ENCODE results near the gene RNF186.

Gene RNF186

GRCh38 chr1:19845555-19845954, 30.5 kb upstream of the RNF186 start:
- Histone ChIP-seq H3K79me2 (ENCODE audit: control insufficient read depth, low read length) (no peaks in the 10 kb centered on the region), H3K9me3 (ENCODE audit: control insufficient read depth, insufficient read depth, low read length) (no peaks in the 10 kb centered on the region), H3K36me3 (ENCODE audit: control insufficient read depth, low read length) (no peaks in the 10 kb centered on the region), H3K4me1 (ENCODE audit: control insufficient read depth, low read length) (no peaks in the 10 kb centered on the region), H3K27me3 (ENCODE audit: control insufficient read depth, low read length) (peaks cover 10% of the 10 kb centered on the region), H3K4me3 (ENCODE audit: low read length) (no peak overlapping the region), H3K27ac (ENCODE audit: low read depth, low read length) (no peak overlapping the region), H3K4me2 (ENCODE audit: low read length) (no peak overlapping the region), H3F3A (ENCODE audit: control insufficient read depth, insufficient read depth) (no peaks in the 10 kb centered on the region), H4K20me1 (ENCODE audit: control insufficient read depth, insufficient read depth, low read depth, low read length) (no peaks in the 10 kb centered on the region), H3K9me2 (replicated peaks; ENCODE audit: control insufficient read depth, low read length) (no peaks in the 10 kb centered on the region)
- TF ChIP-seq EZH2phosphoT487 (IDR thresholded peaks at IDR 0.05; ENCODE audit: borderline replicate concordance, low read length) = no peak
- no peak for TF ChIP-seq CTCF (IDR thresholded peaks at IDR 0.05; ENCODE audit: low read depth, low read length, poor library complexity, severe bottlenecking)

- Histone ChIP-seq H3K27ac (ENCODE audit: low read depth, low read length) (no peak overlapping the region), H3K4me1 (ENCODE audit: control insufficient read depth, low read length) (no peaks in the 10 kb centered on the region), H3K79me2 (ENCODE audit: control insufficient read depth, low read length) (no peaks in the 10 kb centered on the region), H3K36me3 (ENCODE audit: control insufficient read depth, low read length) (no peaks in the 10 kb centered on the region), H3K9me2 (replicated peaks; ENCODE audit: control insufficient read depth, low read length) (no peaks in the 10 kb centered on the region), H3K9me3 (ENCODE audit: control insufficient read depth, insufficient read depth, low read length) (no peaks in the 10 kb centered on the region), H3K27me3 (ENCODE audit: control insufficient read depth, low read length) (peaks cover 10% of the 10 kb centered on the region), H3F3A (ENCODE audit: control insufficient read depth, insufficient read depth) (no peaks in the 10 kb centered on the region), H3K4me2 (ENCODE audit: low read length) (no peak overlapping the region), H4K20me1 (ENCODE audit: control insufficient read depth, insufficient read depth, low read depth, low read length) (no peaks in the 10 kb centered on the region), H3K4me3 (ENCODE audit: low read length) (no peak overlapping the region)
- TF ChIP-seq EZH2phosphoT487 (IDR thresholded peaks at IDR 0.05; ENCODE audit: borderline replicate concordance, low read length) (no peak), CTCF (IDR thresholded peaks at IDR 0.05; ENCODE audit: low read depth, low read length, poor library complexity, severe bottlenecking) (no peak)
These were observed 29.8 kb upstream of the RNF186 start for GRCh38 chr1:19844731-19845495.

GRCh38 chr1:19840228-19840627, 25.1 kb upstream of the RNF186 start:
- TF ChIP-seq EZH2phosphoT487 (IDR thresholded peaks at IDR 0.05; ENCODE audit: borderline replicate concordance, low read length) (no peak), CTCF (IDR thresholded peaks at IDR 0.05; ENCODE audit: low read depth, low read length, poor library complexity, severe bottlenecking) (no peak)
- no peak overlapping the region for H3K4me3 ChIP-seq (ENCODE audit: low read length)
- no peaks in the 10 kb centered on the region for H4K20me1 ChIP-seq (ENCODE audit: control insufficient read depth, insufficient read depth, low read depth, low read length)

More at GRCh38 chr1:19840228-19840627, 25.1 kb upstream of the RNF186 start:
- no peaks in the 10 kb centered on the region for H3K36me3 ChIP-seq (ENCODE audit: control insufficient read depth, low read length)
- H3K9me2 ChIP-seq (replicated peaks; ENCODE audit: control insufficient read depth, low read length) = no peaks in the 10 kb centered on the region
- no peak overlapping the region for H3K27ac ChIP-seq (ENCODE audit: low read depth, low read length)
- peaks cover 3% of the 10 kb centered on the region; the same call in 1 of the 2 replicates for H3K27me3 ChIP-seq (ENCODE audit: control insufficient read depth, low read length)
- H3K4me1 ChIP-seq (ENCODE audit: control insufficient read depth, low read length) = no peaks in the 10 kb centered on the region
- no peak overlapping the region for H3K4me2 ChIP-seq (ENCODE audit: low read length)
- H3K79me2 ChIP-seq (ENCODE audit: control insufficient read depth, low read length) = no peaks in the 10 kb centered on the region
- H3K9me3 ChIP-seq (ENCODE audit: control insufficient read depth, insufficient read depth, low read length) = no peaks in the 10 kb centered on the region
- H3F3A ChIP-seq (ENCODE audit: control insufficient read depth, insufficient read depth) = no peaks in the 10 kb centered on the region
